Thymus (tissue), 11 donors: ENCODE data around the gene TMEM92. TPM values are rescaled to one million over a fixed set of nuclear protein-coding genes. Genes with fewer than 3 reads are reported as not detected.

Experiments used
- DNase-seq, 9 donors: peaks; one replicate each; pipeline ENCODE4 v3.0.0-alpha.2; 2013; ENCODE audit warnings: low spot score in 9 of 9, low read depth in 6 of 9, missing footprints in 1 of 9
- H3K27ac ChIP-seq, 2 donors: one replicate each; pipeline ENCODE4 v1.5.1; 2013; ENCODE audit warnings: control low read depth in 1 of 2, low read depth in 1 of 2, low read length in 1 of 2, mild to moderate bottlenecking in 1 of 2, moderate library complexity in 1 of 2
- H3K27me3 ChIP-seq, 2 donors: one replicate each; pipeline ENCODE4 v1.5.1; 2013; ENCODE audit warnings: low read length in 1 of 2; ENCODE audit not compliant: control insufficient read depth in 2 of 2, insufficient read depth in 1 of 2
- H3K36me3 ChIP-seq, 2 donors: one replicate each; pipeline ENCODE4 v1.5.1; 2013; ENCODE audit warnings: low read length in 1 of 2, mild to moderate bottlenecking in 1 of 2, moderate library complexity in 1 of 2; ENCODE audit not compliant: control insufficient read depth in 2 of 2, insufficient read depth in 2 of 2
- H3K4me1 ChIP-seq, 2 donors: one replicate each; pipeline ENCODE4 v1.5.1; 2013; ENCODE audit warnings: low read length in 2 of 2; ENCODE audit not compliant: control insufficient read depth in 2 of 2, insufficient read depth in 2 of 2
- H3K4me3 ChIP-seq, 2 donors: one replicate each; pipeline ENCODE4 v1.5.1; 2013; ENCODE audit warnings: low read length in 2 of 2, control low read depth in 1 of 2, mild to moderate bottlenecking in 1 of 2
- H3K9me3 ChIP-seq, 2 donors: one replicate each; pipeline ENCODE4 v1.5.1; 2013; ENCODE audit warnings: low read length in 1 of 2, mild to moderate bottlenecking in 1 of 2; ENCODE audit not compliant: control insufficient read depth in 2 of 2, insufficient read depth in 1 of 2
- WGBS: extraction: QIAGEN DNeasy Blood & Tissue Kit; methylation state at CpG from one replicate; pipeline ENCODE4 v1.1.7; 2013; 5-methylcytosine and 5-hydroxymethylcytosine counted together
- polyA plus RNA-seq: library from polyadenylated mRNA; stranded (reverse); fragments of 200-250 nt; gene quantifications from one replicate; pipeline ENCODE4 v1.2.3, GENCODE V29; 2013
- total RNA-seq: library from RNA; stranded (reverse); fragments of 120-200 nt; gene quantifications from one replicate; pipeline ENCODE4 v1.2.4, GENCODE V29; 2013
- donor health status: healthy.

The TMEM92 gene
- total and polyA plus RNA-seq, 2 donors, result 0.09 TPM

DNA sequence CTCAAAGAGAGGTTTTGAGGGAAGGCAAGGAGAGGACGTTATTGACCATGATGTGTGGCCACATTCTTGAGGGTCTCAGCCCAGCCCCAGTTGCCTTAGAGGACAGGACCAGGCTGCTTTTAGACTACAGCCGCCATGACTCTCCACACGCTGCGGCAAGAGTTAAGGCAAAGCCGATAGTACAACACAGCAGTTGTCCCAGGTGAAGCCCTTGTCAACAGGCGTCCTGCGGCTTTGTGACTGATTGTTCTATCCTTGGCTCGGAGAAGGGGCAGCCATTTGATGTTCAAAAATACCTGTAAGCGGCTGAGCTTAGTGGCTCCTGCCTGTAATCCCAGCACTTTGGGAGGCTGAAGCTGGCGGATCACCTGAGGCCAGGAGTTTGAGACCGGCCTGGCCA, 28.8 kb downstream of the TMEM92 start:
- DNase-seq, result no peak
- Histone ChIP-seq H3K27ac (no peak overlapping the region), H3K27me3 (peaks cover 0 to 2% of the 10 kb centered on the region in 2 donors), H3K9me3 (no peaks in the 10 kb centered on the region), H3K4me1 (no peaks in the 10 kb centered on the region), H3K4me3 (no peak overlapping the region), H3K36me3 (no peaks in the 10 kb centered on the region)
- WGBS, result 98% methylated on average over 11 of the region's 11 CpGs

DNA sequence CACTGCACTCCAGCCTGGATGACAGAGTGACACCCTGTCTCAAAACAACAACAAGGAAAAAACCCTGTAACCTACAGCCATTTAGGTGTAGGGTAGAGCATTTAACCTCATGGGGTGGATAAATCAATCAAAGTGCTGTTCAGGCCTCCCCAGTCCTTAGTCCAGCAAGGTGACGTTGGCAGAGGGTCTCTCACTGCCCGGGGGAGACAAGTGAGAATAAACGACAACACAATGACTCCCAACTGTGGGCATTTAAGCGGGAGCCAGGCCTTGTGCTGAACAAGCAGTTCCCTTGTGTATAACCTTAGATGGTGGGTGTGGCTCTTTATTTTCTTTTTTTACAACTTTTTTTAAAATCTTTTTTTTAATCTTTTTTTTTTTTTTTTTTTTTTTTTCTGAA, 29.3 kb downstream of the TMEM92 start:
- peaks cover 0 to 2% of the 10 kb centered on the region in 2 donors for H3K27me3 ChIP-seq
- no peak overlapping the region for H3K4me3 ChIP-seq
- no peaks in the 10 kb centered on the region for H3K36me3 ChIP-seq
- H3K9me3 ChIP-seq, result no peaks in the 10 kb centered on the region
- H3K4me1 ChIP-seq, result no peaks in the 10 kb centered on the region
- WGBS, result 95% methylated on average over 4 of the region's 4 CpGs
- no peak overlapping the region for H3K27ac ChIP-seq
- DNase-seq, result no peak

DNA sequence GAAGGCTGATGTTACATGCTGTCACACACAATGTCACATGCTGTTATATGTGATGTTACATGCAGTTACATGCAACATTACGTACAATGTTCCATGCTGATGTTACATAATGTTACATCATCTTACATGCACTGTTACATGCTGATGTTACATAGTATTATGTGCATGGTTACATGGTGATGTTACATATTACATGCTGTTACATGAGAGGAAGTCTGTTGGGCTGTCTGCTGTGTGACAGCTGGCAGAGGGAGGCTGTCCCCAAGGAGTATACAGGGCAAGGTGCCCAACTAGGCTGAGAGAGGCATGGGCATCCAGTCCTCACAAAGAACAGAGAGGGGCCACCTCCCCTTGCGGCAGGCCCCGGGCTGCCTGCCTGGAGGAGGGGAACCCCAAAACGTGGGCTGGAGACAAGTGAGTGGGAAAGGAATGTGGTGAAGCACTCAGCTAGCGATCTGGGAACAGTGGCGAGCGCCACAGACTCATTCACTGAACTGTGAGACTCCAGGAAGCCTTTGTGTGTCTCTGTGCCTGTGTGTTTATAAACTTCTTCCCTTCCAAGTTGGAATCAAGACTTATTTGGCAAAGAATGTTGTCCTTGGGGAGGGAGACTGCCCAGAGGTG, 30.6 kb downstream of the TMEM92 start:
- WGBS, result 77% methylated on average over 7 of the region's 7 CpGs

DNA sequence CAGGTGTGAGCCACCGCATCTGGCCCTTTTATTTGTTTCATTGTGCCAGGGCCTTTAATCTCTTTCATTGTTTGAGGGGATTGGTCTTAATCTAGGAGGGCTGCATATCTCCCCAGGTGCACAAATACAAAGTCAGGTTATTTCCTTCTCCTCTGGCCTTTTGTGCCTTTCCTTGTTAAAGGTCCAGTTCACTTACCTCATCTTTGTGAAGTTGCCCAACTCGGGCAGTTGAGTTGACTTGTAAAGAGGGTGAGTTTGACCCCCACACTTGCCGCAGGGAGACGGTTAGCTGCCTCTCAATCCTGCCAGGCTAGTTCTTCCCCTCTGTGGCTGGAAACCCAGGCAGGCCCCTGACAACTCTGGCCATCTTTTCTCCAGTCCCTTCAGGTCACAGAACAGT, 33.4 kb downstream of the TMEM92 start:
- H3K27ac ChIP-seq, result no peak overlapping the region
- 97% methylated on average over 4 of the region's 4 CpGs for WGBS
- H3K27me3 ChIP-seq, result peaks cover 0 to 9% of the 10 kb centered on the region in 2 donors
- no peaks in the 10 kb centered on the region for H3K36me3 ChIP-seq
- H3K4me3 ChIP-seq, result no peak overlapping the region
- H3K9me3 ChIP-seq, result no peaks in the 10 kb centered on the region
- DNase-seq, result no peak
- H3K4me1 ChIP-seq, result no peaks in the 10 kb centered on the region

More for the DNA sequence above, 30.6 kb downstream of the TMEM92 start:
- no peaks in the 10 kb centered on the region for H3K36me3 ChIP-seq
- no peaks in the 10 kb centered on the region for H3K4me1 ChIP-seq
- H3K9me3 ChIP-seq, result no peaks in the 10 kb centered on the region
- no peak overlapping the region for H3K4me3 ChIP-seq
- peaks cover 0 to 2% of the 10 kb centered on the region in 2 donors for H3K27me3 ChIP-seq
- no peak overlapping the region for H3K27ac ChIP-seq
- DNase-seq, result no peak

DNA sequence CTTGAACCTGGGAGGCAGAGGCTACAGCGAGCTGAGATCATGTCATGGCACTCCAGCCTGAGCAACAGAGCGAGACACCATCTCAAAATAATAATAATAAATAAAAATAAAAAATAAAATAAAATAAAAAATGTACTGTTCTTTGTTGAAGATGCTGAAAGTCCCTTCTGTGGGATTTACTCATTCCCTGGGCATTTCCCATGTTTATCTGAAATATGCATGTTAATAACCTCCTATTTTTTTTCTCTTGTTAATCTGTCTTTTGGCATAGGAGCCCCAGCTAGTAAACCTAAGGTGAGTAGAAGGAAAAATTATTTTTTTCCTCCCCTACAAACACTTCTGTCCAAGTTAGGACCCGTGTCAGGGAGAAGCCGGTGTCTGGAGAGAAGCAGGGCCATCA, 34.4 kb downstream of the TMEM92 start:
- DNase-seq, result no peak
- no peaks in the 10 kb centered on the region for H3K36me3 ChIP-seq
- 94% methylated on average over 4 of the region's 4 CpGs for WGBS
- H3K27ac ChIP-seq, result no peak overlapping the region
- H3K27me3 ChIP-seq, result peaks cover 0 to 12% of the 10 kb centered on the region in 2 donors
- H3K9me3 ChIP-seq, result no peaks in the 10 kb centered on the region
- no peaks in the 10 kb centered on the region for H3K4me1 ChIP-seq
- no peak overlapping the region for H3K4me3 ChIP-seq

DNA sequence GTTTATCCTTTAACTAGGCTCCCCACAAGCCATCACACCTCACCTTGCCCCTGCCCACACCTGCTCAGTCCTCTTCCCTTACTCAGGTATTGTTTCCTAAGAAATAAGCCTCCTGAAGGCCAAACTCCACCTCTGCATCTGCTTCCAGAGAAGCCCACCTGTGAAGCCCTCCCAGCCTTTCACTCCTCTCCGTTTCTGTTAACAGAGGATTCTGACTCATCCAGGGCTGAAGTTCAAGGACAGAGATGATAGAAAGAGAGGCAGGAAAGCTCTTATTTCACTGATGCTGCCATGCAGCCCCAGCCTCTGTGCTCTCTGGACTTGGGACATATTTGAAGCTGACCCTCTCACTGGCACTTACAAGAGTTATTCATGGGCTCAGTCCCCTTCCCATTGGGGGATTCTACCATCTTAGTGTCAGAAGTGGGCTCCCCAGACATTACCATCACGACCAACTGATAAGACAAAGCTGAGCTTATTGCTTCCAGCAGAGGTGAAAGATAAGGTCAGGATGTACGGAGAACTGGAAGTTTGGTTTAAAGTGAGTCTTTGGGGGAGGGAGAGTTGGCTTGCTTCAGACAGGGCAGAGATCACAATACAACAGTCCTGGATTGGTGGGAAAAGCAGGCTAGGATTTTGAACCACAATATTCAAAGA, 36.3 kb downstream of the TMEM92 start:
- Histone ChIP-seq H3K36me3 (no peaks in the 10 kb centered on the region), H3K4me1 (no peaks in the 10 kb centered on the region), H3K4me3 (no peak overlapping the region), H3K27me3 (peaks cover 0 to 15% of the 10 kb centered on the region in 2 donors), H3K27ac (no peak overlapping the region), H3K9me3 (no peaks in the 10 kb centered on the region)
- DNase-seq, result no peak
- WGBS, result 84% methylated on average over 3 of the region's 3 CpGs

DNA sequence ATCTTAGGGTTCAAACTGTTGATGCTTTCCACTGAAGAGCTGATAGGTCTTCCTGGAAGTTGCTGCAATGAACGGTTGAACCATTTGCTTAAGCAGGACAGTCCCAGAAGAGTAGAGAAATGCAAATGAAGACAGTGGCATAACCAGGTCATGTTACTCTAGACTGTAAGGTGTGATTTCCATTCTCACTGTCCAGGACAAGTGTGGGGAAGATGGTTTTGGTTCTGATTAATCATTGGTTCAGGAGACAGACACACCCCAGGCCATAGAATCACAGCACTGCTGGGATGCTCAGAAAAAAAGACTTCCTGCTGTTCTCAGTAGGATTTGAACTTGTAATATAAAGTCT, 36.8 kb downstream of the TMEM92 start:
- no peaks in the 10 kb centered on the region for H3K4me1 ChIP-seq
- no peaks in the 10 kb centered on the region for H3K9me3 ChIP-seq
- 83% methylated on average over 1 of the region's 1 CpG for WGBS
- no peak overlapping the region for H3K27ac ChIP-seq
- DNase-seq, result no peak
- H3K27me3 ChIP-seq, result peaks cover 0 to 15% of the 10 kb centered on the region in 2 donors
- no peak overlapping the region for H3K4me3 ChIP-seq
- no peaks in the 10 kb centered on the region for H3K36me3 ChIP-seq

DNA sequence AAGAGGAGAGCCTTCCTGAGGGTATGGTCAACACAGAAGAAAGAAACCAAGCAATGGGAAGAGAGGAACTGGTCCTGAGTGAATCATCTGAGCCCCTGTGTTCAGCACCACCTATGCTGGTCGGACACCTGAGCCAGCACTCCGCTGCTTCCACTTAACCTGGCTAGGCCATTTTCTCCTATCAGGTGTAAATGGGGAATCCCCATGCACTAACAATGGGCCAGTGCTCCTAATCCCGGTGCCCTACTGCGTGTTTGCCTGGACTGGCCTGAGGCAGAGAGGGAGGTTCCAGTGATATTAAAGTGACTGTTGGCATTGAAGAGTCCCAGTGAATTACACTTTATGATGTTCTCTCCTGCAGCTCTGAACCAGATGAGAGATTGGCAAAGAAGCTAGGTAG, 37.2 kb downstream of the TMEM92 start:
- Histone ChIP-seq H3K36me3 (no peaks in the 10 kb centered on the region), H3K4me1 (no peaks in the 10 kb centered on the region), H3K9me3 (no peaks in the 10 kb centered on the region), H3K27ac (no peak overlapping the region), H3K4me3 (no peak overlapping the region), H3K27me3 (peaks cover 0 to 15% of the 10 kb centered on the region in 2 donors)
- DNase-seq, result no peak
- WGBS, result 81% methylated on average over 4 of the region's 4 CpGs

DNA sequence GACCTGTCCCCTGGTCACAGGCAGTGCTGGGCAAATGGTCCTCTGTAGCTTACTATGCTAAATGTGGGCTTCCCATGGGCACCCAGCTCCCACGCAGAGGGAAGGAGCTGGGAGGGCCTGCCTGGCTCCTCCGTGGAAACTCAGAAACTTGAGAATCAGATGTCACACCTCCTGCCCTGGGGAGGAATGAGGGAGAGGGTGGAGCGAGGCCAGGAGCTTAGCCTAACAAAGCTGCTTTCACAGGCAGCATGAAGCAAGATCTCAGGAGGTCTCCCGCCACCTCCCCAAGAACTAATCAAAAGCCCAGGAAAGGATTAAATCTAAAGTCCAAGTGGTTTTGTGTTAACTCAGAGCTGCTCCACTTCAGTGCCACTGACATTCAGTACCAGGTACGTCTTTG, 38.0 kb downstream of the TMEM92 start:
- DNase-seq, result no peak
- H3K4me1 ChIP-seq, result peaks cover 0 to 5% of the 10 kb centered on the region in 2 donors
- no peaks in the 10 kb centered on the region for H3K36me3 ChIP-seq
- 93% methylated on average over 5 of the region's 5 CpGs for WGBS
- no peak overlapping the region for H3K27ac ChIP-seq
- H3K27me3 ChIP-seq, result peaks cover 0 to 15% of the 10 kb centered on the region in 2 donors
- no peak overlapping the region for H3K4me3 ChIP-seq
- no peaks in the 10 kb centered on the region for H3K9me3 ChIP-seq
